ENCODE data around the gene KPTN. TPM values are rescaled to one million over a fixed set of nuclear protein-coding genes. Genes with fewer than 3 reads are reported as not detected.

Gene KPTN
- total and polyA plus RNA-seq, 2 of the 8 experiments (the other 6 are each of a cell fraction or from before 2014, with no cell fraction given): 23.6 to 31.3 TPM

DNA sequence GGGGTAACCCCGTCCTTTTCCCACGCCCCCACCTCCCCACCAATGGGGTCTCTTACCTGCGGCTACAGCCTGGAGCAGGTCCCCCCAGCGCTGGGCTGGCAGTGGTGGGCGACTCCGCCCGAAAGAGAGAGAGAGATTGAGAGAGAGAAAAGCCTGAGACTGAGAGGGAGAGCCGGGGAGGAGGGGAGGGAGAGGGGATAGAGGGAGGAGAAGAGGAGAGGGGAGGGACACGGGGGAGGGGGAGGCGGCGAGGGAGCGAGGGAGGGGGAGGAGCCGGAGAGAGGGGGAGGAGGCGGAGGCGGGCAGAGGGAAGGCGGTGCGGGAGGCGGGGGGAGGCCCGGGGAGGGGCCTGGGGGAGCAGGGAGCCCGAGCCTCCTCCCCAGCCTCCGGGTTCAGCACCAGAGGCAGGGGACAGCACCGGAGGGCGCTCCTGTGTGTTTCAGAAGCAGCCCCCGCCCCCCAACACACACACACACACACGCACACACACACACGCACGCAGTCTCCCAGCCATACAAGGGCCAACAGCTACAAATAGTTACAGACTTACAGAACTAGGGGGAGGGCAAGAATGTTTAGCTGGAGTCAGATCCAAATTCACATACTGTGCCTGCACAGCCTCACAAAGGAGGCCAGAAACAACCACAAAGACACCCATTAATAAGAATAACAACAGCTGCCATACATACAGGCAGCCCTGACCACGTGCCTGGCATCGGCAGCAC, 12.1 kb downstream of the KPTN start, which contains the start of gene SLC8A2 (continued):
- TF ChIP-seq CREB1 (IDR thresholded peaks at IDR 0.05): peak; percentile 56; the same call in 1 of the 2 replicates

All from H1 (cell line).